GM23248 (cell line): ENCODE measurements around the gene RNF225.

ENCODE experiments used
- EZH2 ChIP-seq: fragments of 200-600 bp; sonication (generic); IDR thresholded peaks from 2 replicates; pipeline ENCODE4 v1.6.1; 2018; ENCODE audit warnings: antibody characterized with exemption, mild to moderate bottlenecking; ENCODE audit not compliant: insufficient read depth, poor library complexity, severe bottlenecking
- EZH2phosphoT487 ChIP-seq: fragments of 200-600 bp; sonication (generic); IDR thresholded peaks from 2 replicates; pipeline ENCODE4 v1.6.1; 2018; ENCODE audit warnings: antibody characterized with exemption, moderate library complexity, mild to moderate bottlenecking, low read depth; ENCODE audit not compliant: insufficient read depth

DNA sequence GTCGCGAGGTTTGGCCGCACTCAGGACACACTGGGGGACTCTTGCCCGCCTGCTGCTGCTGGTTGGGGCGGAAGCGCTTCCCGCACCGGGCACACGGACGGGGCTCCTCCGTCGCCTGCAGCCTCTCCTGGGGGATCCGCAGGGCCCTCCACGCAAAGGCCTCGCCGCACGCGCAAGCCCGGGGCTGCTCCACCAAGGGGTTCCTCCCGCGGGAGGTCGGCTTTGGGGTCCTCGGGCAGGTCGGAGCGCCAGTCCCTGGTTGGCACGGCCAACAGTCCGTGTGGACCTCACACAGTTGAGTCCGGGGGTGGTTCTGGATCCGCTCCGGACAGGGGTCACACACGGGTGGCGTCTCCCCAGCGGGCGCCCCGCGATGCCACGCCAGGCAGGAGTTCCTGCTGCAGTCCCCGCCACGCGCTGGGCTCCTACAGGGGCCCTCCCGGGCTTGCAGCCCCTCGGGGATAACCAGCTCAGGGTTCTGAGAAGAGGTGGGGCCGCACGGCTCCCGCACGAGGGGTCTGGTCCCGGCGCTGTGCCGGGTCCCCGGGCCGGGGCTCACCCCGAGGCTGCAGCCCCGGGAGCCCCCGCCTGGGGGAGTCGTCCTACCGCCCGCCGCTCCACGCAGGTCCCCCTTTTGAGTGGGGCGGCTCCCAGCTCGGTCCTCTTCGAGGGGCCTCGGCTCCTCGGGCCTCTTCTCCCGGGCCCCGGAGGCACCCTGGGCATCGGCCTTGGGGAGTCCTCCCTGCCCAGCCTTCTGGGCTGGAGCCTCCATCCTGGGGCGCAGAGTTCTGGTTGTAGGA, 26.7 kb upstream of the RNF225 start:
- no peak for TF ChIP-seq EZH2phosphoT487
- TF ChIP-seq EZH2, result no peak
